Fibroblast of skin of back (primary cell): ENCODE data around the gene PDE1A.

Experiments used
- DNase-seq: peaks from one replicate; pipeline ENCODE4 v3.0.0-alpha.2; 2013

The PDE1A gene

GRCh38 chr2:182117196-182117595 is 309.6 kb downstream of the PDE1A start:
- no peak for DNase-seq

GRCh38 chr2:182116774-182117173 is 310.1 kb downstream of the PDE1A start:
- DNase-seq, result no peak

DNA sequence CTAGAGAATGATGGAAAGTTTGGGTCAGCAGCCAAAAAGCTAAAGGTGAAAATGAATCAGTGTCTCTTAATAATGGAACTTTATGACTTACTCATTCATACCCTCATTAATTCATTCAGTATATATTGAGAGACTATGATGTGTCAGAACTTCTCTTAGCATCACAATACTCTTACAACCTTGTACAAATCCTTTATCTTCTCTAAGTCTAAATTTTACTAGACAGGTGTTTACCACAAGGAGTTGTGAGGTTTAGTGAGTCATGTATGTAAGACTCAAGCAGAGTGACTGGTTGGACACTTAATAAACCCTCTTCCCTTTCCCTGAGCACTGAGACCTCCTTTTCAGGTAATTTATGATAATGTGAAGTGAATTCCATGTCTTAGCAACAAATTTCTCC is 311.6 kb downstream of the PDE1A start:
- no peak for DNase-seq

GRCh38 chr2:182113334-182113733 is 313.5 kb downstream of the PDE1A start:
- DNase-seq, result no peak

DNA sequence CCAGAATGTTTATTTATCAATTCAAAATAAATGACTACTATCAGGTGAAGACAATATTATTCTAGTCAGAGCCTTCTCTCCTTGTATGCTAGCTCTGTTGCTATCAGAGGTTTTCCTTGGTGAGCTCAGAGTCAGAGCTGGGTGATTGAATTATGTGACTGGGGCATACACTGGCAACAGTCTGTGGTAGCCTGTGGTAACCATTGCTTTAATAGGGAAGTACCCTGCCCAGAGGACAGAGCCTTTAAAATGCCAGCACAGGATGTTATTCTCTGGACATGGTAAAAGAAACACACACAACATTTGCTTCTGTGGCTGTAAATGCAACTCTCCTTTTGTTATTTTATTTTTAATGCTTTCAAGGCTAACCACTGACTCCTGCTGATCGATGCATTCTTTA is 316.5 kb downstream of the PDE1A start:
- DNase-seq, result no peak

DNA sequence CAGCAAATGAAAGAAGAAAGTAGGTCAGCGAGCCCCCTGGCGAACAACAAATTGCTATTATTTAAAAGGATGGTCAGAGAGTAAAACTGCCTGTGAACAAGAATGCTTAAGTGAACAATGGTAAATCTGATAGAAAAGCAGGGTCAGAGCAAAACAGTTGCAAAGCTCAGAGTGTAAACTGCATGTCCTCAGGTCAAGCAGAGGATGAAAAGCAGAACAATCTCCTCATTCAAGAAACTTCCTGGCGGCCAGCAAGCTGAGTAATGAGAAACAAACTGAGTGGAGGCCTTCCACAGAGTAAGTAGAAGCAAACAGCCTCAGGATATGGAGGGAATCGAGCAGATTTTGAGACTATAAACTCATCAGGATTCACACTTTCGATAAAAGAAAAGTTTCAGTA is 323.3 kb downstream of the PDE1A start:
- DNase-seq, result no peak

GRCh38 chr2:182101263-182101662 is 325.6 kb downstream of the PDE1A start:
- peak; percentile 2 for DNase-seq

DNA sequence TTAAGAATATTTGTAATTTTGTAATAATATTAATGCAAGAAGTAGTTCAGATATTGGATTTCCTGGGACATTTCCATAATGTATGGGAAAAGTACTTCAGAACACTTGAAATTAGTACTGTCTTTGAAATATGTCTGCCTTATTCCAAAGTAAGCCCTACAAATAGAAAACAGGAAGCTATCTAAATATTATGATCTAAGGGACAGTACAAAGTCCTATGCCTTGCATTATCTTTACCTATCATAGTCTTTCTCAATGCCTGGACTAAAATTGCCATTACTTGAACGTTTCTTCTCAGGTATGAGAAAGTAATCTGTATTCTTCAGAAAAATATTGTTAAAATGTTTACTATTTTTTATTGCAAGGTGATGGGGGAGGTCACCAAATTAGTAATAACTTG is 328.2 kb downstream of the PDE1A start:
- no peak for DNase-seq

GRCh38 chr2:182097571-182098164 is 329.2 kb downstream of the PDE1A start:
- DNase-seq, result no peak

DNA sequence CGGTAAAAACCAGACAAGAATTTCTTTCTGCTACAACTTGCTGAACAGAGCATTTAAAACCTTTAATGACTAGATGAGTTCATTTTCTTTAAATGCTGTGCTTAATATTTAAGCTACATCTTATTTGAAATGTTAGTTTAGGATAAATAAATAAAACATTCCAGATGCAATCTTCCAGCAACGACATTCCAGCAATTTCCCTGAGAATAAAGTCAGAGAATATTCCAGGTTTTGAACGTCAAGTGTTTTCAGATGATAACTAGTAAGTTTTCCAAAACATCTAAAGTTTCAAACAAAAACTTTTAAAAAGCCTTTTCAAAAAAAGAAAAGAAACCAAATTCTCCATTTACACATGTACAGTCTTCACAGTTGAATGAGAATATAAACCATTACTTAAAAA is 336.4 kb downstream of the PDE1A start:
- no peak for DNase-seq
